ENCODE measurements around the gene GPR183.
"Not testable (repeated sequence)": the region's sequence is repeated elsewhere in the genome, so short reads cannot be mapped to it uniquely, and the experiment has no call there.

Gene GPR183

DNA sequence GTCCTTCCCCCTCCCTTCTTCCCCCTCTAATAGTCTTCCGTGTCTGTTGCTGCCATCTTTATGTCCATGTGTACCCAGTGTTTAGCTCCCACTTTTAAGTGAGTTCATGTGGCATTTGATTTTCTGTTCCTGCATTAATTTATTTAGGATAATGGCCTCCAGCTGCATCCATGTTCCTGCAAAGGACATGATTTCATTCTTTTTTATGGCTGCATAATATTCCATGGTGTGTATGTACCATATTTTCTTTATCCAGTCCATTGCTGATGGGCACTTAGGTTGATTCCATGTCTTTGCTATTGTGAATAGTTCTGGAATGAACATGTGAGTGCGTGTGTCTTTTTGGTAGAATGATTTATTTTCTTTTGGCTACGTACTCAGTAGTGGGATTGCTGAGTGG is 58.0 kb downstream of the GPR183 start:
- not testable (repeated sequence) for DNase-seq (ENCODE audit: low spot score)

DNA sequence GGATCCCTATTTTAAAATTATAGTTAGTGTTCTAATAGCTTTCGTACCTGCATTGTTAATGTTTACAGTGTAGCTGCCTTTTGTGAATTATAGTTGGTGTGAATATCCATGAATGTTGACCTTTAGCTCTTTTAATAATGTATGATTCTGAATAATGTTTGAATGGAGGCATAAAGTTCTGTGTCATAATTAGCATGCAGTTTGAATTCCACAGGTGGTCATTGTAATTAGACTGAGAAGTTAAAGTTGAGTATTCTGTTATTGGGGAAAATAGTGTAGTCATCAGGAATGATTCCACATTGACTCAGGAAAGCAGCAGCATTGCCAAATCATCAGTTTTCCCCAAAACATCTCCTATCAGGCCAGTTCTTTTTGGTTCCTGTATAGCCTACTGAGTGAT is 61.1 kb downstream of the GPR183 start:
- no peak for DNase-seq (ENCODE audit: low spot score)

All from HuH-7.5 (cell line).